Skeletal muscle cell (primary cell): Measurements from ENCODE around the gene ROR1.

Experiments
- DNase-seq: peaks from one replicate; pipeline ENCODE4 v3.0.0-alpha.2; 2010; ENCODE audit warnings: low read depth
- H3K4me3 ChIP-seq: 2 replicates; pipeline ENCODE4 v1.5.1; 2011; ENCODE audit warnings: low read depth, mild to moderate bottlenecking, control low read depth, low read length, moderate library complexity

The ROR1 gene

GRCh38 chr1:63773815-63774616, at the start of gene ROR1:
Gene ROR1 (plus strand): TSS chr1:63774017.
- peak within 1 kb of the TSS; percentile 87 for H3K4me3 ChIP-seq
- DNase-seq = peak; percentile 64

DNA sequence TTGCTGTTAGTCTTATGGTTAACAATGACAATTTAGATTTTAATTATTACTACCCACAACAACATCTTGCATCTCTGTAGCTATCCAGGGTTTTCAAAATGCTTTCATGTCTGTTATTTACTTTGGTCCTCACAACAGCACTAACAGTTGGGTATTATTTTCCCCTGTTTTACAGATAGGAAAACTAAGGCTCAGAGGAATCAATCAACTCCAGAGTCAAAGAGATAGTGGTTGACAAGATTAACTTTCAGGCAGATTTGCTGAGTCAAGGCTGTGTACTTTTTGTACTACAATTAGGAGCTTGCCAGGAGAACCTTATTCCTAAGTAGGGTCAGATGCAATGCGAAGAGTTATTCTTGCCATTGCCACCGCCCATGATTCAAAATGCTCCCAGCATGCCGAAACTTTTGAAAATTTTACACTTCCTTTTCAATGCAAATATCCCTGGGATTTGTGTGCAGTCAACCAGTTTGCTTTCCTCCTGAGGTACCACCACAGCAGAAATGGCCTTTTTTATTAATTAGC, 49.4 kb upstream of the ROR1 start:
- DNase-seq = no peak
- H3K4me3 ChIP-seq = no peak overlapping the region

DNA sequence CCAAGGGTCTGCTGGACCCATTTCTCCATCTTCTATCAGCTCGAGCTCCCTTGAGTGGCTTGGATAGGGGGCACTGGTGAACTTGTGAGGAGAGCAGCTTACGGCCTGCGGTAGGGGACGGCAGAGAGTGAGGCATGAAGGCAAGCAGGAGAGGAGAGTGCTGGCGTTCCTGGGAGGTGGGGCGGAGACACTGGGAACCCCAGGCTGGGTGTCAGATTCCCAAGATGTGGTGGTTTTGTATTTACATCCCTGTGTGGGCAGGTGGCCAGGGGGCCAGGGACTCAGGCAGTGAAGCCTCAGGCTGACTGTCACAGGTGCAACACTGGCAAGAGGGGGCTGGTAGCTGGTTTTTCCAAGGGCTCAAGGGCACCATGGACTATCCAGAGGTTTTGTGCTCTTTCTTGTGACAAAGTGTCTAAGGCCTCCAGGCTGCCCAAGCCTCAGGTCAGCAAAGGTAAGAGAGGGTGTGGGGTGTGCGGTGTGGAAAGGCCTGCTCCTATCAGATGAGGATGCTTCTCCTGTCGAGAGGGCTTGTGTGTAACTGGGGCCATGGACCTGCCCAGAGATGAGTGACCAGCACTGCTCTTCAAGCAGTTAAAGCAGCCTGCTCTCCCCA, 45.1 kb upstream of the ROR1 start:
- no peak overlapping the region for H3K4me3 ChIP-seq

GRCh38 chr1:63729227-63729620, 44.6 kb upstream of the ROR1 start:
- no peak for DNase-seq

More for the DNA sequence above, 45.1 kb upstream of the ROR1 start:
- DNase-seq = no peak

GRCh38 chr1:63730211-63730610, 43.6 kb upstream of the ROR1 start:
- no peak overlapping the region for H3K4me3 ChIP-seq
- no peak for DNase-seq

More at GRCh38 chr1:63729227-63729620, 44.6 kb upstream of the ROR1 start:
- H3K4me3 ChIP-seq = no peak overlapping the region

- DNase-seq = peak; percentile 96
- no peak overlapping the region for H3K4me3 ChIP-seq
Observed at GRCh38 chr1:63731117-63732043, 42.4 kb upstream of the ROR1 start.

GRCh38 chr1:63732666-63733065, 41.2 kb upstream of the ROR1 start:
- no peak for DNase-seq
- no peak overlapping the region for H3K4me3 ChIP-seq

GRCh38 chr1:63738772-63739171, 35.0 kb upstream of the ROR1 start:
- H3K4me3 ChIP-seq = no peak overlapping the region
- no peak for DNase-seq

DNA sequence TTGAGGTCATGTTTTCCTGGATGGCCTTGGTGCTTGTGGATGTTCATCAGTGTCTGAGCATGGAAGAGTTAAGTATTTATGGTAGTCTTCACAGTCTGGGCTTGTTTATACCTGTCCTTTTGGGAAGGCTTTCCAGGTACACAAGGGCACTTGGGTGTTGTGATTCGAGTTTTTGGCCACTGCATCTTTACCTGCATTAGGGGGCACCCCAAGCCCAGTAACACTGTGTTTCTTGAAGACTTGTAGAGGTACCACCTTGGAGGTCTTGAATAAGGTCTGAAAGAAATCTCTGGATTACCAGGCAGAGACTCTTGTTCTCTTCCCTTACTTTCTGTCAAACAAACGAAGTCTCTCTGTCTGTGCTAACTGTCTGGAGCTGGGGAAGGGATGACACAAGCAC, 34.4 kb upstream of the ROR1 start:
- no peak overlapping the region for H3K4me3 ChIP-seq
- DNase-seq = no peak

GRCh38 chr1:63740432-63740831, 33.4 kb upstream of the ROR1 start:
- H3K4me3 ChIP-seq = no peak overlapping the region
- no peak for DNase-seq

- DNase-seq = no peak
- no peak overlapping the region for H3K4me3 ChIP-seq
Observed at GRCh38 chr1:63742526-63742925, 31.3 kb upstream of the ROR1 start.

GRCh38 chr1:63743781-63744180, 30.0 kb upstream of the ROR1 start:
- H3K4me3 ChIP-seq = no peak overlapping the region
- no peak for DNase-seq

DNA sequence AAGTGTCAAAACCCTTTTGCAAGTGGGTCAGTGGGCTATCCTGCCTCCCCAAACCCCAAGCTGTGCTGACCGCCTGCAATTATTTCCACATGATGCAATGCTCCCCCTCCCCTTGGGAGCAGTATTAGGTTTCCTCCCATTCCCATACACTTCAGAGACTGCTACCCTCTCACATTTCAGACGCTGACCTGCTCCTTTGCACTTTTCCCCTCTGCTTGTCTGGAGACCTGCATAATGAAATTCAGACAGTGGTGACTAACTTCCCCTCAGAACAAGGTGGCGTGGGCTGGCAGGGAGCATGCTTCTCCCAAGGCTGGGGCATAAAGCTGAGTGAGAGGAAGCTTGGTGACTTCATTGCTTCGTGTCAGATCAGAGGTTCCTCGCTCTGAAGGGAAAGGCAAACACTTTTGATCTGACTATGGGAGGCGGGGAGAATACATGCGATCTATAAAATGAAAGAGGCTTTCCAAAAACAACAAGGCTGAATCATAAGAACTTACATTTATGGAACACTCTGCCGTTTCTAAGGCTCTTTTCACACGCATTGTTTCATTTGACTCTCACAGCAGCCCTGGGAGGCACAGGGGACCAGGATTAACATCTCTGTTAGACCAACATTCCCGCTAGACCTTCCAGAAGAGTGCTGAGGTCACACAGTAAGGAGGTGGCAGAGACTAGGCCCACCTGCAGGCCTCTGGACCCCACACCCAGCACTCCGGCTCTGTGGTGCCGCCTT, 27.5 kb upstream of the ROR1 start:
- no peak overlapping the region for H3K4me3 ChIP-seq
- peak; percentile 99 for DNase-seq

GRCh38 chr1:63747445-63747844, 26.4 kb upstream of the ROR1 start:
- DNase-seq = peak; percentile 36

DNA sequence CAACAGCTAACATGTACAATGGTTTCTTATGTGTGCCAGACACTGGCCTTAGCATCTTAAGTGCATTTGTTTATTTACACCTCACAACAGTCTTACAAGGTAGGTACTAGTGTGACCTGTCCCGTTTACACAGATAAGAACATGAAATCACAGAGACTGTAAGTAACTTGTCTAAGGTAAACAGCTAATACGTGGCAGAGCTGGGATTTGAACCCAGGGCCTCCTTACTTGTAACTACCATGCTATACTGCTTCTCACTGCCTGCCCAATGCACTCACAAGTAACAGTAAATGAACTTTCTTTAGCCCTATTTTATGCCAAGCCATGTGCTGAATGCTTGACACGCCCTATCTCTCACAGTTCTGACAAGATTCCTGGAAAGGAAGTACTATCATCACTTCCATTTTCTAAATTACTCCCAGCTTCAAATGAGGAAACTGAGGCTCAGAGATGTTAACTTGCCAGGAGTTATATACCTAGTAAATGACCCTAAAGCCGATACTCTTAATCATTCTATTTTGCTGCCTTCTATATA, 25.7 kb upstream of the ROR1 start:
- DNase-seq = no peak

More at GRCh38 chr1:63747445-63747844, 26.4 kb upstream of the ROR1 start:
- H3K4me3 ChIP-seq = no peak overlapping the region

GRCh38 chr1:63748641-63749040, 25.2 kb upstream of the ROR1 start:
- H3K4me3 ChIP-seq = no peak overlapping the region
- no peak for DNase-seq

More for the DNA sequence above, 25.7 kb upstream of the ROR1 start:
- no peak overlapping the region for H3K4me3 ChIP-seq

GRCh38 chr1:63750721-63751120, 23.1 kb upstream of the ROR1 start:
- DNase-seq = no peak

DNA sequence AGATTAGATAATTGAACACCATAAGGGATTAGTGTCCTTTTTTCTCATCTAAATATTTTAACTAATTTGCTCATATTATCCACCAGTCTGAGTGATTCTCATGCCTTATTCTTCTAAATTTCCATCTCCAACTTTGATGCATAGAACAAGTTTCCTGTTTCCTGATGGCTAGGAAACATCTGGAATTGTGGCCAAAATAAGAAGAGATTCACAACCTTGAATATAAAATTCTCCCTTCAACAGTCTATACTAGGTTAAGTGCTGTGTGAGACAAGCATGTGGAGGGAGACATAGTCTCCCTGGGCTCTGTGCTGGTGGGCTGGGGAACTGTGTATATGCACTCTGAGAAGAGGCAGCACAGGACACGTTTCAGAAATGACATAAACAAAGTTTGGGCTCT, 21.6 kb upstream of the ROR1 start:
- H3K4me3 ChIP-seq = no peak overlapping the region
- DNase-seq = no peak

More at GRCh38 chr1:63750721-63751120, 23.1 kb upstream of the ROR1 start:
- H3K4me3 ChIP-seq = no peak overlapping the region

DNA sequence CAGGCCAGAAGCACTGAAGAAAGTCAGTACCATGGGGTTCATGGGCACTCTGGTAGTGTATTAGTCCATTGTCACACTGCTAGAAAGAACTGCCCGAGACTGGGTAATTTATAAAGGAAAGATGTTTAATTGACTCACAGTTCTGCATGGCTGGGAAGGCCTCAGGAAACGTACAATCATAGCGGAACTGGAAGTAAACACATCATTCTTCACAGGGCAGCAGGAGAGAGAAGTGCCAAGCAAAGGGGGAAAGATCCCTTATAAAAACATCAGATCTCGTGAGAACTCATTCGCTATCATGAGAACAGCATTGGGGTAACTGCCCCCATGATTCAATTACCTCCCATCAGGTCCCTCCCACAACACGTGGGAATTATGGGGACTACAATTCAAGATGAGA, 20.2 kb upstream of the ROR1 start:
- DNase-seq = no peak
- H3K4me3 ChIP-seq = no peak overlapping the region
